Stimulated activated CD4-positive, alpha-beta T cell treated with anti-CD3 and anti-CD28 coated beads, TNF-alpha, amount 100 ng/mL, for 24 hours (primary cell): Measurements from ENCODE around the gene HSD17B7.
"Not testable (repeated sequence)": the region's sequence is repeated elsewhere in the genome, so short reads cannot be mapped to it uniquely, and the experiment has no call there.

Experiments
- DNase-seq, 3 experiments: peaks; one replicate each; pipeline ENCODE4 v3.0.0-alpha.2; 2020; ENCODE audit warnings: low read depth in 3 of 3

The HSD17B7 gene

GRCh38 chr1:162807503-162807902 is 17.0 kb downstream of the HSD17B7 start:
- DNase-seq, result not testable (repeated sequence)

DNA sequence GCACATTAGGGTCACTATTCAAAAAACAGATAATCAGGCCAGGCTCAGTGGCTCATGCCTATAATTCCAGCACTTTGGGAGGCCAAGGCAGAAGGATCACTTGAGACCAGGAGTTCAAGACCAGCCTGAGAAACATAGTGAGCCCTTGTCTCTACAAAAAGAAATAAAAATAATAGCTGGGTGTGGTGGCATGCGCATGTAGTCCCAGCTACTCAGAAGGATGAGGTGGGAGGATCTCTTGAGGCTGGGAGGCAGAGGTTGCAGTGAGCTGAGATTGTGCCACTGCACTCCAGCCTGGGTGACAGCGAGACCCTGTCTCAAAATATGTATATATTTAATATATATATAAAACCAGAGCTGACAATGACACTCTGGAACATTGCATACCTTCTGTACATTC is 21.9 kb downstream of the HSD17B7 start:
- not testable (repeated sequence) for DNase-seq

DNA sequence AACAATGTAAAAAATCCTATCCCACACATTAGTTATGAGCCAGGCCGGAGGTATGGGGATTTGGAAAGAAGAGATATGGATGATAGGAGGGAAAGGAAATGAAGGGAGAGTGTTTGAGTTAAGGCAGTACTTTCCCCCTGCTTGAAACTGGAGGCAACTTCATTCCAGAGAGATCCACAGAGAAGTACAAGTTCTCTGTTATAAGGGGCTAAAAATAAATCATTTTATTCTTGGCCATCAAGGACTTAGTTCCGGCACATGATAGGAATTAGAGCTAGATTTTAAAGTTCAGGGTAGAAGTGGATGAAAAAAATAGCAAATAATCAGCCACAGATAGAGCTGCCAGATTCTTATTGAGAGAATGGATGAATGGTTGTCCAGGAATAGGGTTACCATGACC is 27.6 kb downstream of the HSD17B7 start:
- DNase-seq, result not testable (repeated sequence)

- not testable (repeated sequence) for DNase-seq
Observed at GRCh38 chr1:162818666-162819065, 28.2 kb downstream of the HSD17B7 start.

GRCh38 chr1:162822391-162823200 is 32.1 kb downstream of the HSD17B7 start:
- DNase-seq, result no peak

GRCh38 chr1:162823231-162823630 is 32.7 kb downstream of the HSD17B7 start:
- DNase-seq, result no peak

GRCh38 chr1:162823771-162824525 is 33.4 kb downstream of the HSD17B7 start:
- no peak for DNase-seq

DNA sequence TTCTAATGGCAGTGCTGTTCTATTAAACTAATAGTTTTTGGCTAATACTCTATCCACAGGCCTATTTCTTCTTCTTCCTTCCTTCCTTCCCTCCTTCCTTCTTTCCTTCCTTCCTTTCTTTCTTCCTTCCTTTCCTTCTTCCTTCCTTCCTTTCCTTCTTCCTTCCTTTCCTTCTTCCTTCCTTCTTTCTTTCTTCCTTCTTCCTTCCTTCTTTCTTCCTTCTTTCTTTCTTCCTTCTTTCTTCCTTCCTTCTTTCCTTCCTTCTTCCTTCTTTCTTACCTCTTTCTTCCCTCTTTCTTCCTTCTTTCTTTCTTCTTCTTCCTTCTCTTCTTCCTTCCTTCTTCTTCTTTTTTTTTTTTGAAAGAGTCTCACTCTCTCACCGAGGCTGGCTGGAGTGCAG is 38.8 kb downstream of the HSD17B7 start:
- DNase-seq, result no peak

GRCh38 chr1:162832470-162832869 is 42.0 kb downstream of the HSD17B7 start:
- DNase-seq, result no peak

- DNase-seq, result no peak
Observed at GRCh38 chr1:162835157-162835899, 44.8 kb downstream of the HSD17B7 start.

DNA sequence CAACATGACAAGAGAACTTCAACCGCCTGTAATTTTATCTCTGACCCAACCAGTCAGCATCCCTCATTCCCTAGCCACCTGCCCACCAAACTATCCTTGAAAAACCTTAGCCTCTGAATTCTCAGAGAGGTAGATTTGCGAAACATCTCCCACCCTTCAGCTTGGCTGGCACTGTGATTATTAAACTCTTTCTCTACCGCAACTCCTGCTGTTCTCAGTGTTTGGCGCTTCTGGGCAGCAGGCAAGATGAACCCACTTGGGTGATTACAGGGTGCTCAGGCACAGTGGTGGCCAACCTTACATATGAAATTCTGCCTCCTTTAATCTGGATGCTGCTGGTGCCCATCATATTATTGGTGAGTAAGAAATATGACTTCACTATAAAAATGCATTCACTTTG is 48.4 kb downstream of the HSD17B7 start:
- no peak for DNase-seq

GRCh38 chr1:162840250-162840839 is 49.8 kb downstream of the HSD17B7 start:
- no peak for DNase-seq

DNA sequence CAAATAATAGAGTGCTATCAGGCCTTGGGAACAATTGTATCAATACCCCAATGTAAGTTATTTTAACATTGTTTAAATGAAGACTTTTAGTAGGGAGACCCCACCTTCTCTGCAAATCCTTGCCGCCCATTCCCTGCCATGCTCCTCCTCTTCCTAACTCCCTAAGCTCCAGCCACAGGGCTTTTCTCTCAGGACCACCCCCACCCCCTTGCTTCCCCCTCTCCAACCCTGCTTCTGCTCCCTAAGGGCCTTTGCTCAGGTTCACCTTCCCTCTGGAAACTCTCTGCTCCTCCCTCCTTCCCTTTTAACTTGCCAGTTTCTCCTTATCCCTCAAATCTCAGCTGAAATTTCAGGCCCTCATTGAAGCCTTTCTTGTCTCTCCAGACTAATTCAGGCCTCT is 53.7 kb downstream of the HSD17B7 start:
- DNase-seq, result no peak

- DNase-seq, result no peak
Observed at GRCh38 chr1:162846256-162847212, 56.0 kb downstream of the HSD17B7 start.

GRCh38 chr1:162847839-162848453 is 57.4 kb downstream of the HSD17B7 start:
- peak; percentile 62 to 77 (median 70) for DNase-seq

DNA sequence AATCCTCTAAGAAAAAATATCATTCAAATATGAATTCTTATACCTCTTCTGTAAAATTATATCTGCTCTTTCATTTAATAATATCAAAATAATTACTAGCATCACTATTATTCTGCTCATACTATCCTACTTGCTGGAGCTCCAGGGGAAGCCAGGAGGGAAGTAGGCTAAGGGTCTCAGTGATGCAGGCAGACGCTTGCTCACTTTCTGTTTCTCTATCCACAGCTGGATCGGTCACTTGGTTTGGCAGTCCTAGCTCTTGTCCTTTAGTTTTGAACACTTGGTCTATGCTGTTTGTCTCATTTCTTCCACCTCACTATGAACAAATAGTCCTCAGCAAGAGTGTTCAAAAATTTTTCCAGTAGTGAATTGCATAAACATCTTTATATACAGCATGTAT is 59.2 kb downstream of the HSD17B7 start:
- DNase-seq, result no peak

GRCh38 chr1:162851341-162851740 is 60.8 kb downstream of the HSD17B7 start:
- no peak for DNase-seq

DNA sequence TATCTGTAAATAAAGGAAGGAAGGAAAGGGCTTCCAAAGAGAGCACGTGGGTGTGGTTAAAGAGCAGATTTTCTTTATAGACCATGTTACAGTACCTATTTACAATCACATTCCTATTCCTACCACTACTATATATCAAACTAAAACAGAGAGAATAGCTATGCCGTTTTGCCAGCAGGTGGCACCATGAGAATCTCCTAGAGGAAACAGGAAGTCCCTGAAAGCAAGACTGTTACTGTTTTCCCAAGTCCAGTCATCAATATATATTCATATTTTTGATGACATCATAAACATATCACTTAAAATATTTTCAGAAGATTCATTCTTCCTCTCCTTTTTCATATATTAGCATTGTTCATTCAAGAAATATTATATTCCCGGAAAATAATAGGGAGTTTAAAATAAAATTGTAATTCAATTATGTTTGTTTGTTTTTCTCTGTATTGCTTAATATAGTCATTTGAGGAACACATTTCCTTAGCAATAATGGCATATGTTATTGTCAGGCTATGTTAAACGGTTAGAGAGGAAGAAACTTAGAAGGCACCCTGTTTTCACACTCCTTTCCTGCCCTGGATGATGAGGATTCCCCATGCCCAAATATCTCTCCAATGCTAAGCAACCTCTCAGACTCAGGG is 63.9 kb downstream of the HSD17B7 start:
- DNase-seq, result peak in 2 of 3 experiments; percentile 4 to 44

DNA sequence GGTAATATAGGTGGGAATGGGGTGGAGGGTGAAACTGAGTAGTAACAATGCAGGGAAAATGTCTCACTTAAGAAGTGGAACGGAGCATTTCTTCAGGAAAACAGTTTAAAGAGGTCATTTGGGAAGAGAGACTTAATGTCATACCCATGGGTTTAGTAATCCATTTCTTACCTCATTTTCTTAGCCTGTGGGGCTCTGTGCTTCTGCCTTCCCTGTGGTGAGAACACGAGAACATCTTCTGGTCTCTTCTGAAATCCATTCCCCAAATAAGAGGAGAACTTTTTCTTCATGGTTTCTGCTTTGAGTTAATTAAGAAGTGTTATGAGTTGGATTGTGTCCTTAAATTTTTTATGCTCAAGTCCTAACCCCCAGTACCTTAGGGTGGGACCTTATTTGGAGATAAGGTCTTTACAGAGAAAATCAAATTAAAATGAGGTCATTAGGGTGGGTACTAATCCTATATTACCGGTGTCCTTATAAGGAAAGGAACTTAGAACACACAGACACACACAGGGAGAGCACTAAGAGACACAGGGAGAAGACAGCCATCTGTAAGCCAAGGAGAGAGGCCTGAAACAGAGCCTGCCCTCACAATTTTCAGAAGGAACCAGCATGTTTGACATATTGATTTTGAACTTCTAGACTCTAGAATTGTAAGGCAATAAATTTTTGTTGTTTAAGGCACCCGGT is 65.1 kb downstream of the HSD17B7 start:
- DNase-seq, result no peak
